WTC11 (cell line): ENCODE results near the gene ATP12A. TPM values are rescaled to one million over a fixed set of nuclear protein-coding genes. Genes with fewer than 3 reads are reported as not detected.

Experiments used
- ATAC-seq: fragments of 200-7000 bp; cut with Tn5 transposase; 2 replicates; pipeline ENCODE4 v1.10.0; 2021; ENCODE audit warnings: mild to moderate bottlenecking, moderate library complexity
- CTCF ChIA-PET: fragments of 300-600 bp; sonication (Branson Sonifier 250); formaldehyde crosslinking; loops from one replicate; lab custom pipeline; 2021; ENCODE audit warnings: antibody characterized with exemption; lab: Charles Lee
- POLR2A ChIA-PET: fragments of 350-600 bp; sonication (Branson Sonifier 250); formaldehyde crosslinking; loops from one replicate; lab custom pipeline; 2021; ENCODE audit warnings: antibody characterized with exemption; lab: Charles Lee
- DNase-seq: peaks from one replicate; pipeline ENCODE4 v3.0.0; 2021; ENCODE audit warnings: low spot score
- H3K27ac Mint-ChIP-seq: 2 replicates; pipeline ENCODE4 v1.8.0; 2021; ENCODE audit warnings: mixed read lengths
- H3K27me3 Mint-ChIP-seq: 2 replicates; pipeline ENCODE4 v1.8.0; 2021; ENCODE audit warnings: low read depth, mild to moderate bottlenecking, moderate library complexity, mixed read lengths
- H3K36me3 Mint-ChIP-seq: 2 replicates; pipeline ENCODE4 v1.8.0; 2021; ENCODE audit warnings: mixed read lengths
- H3K4me1 Mint-ChIP-seq: 2 replicates; pipeline ENCODE4 v1.8.0; 2022; ENCODE audit warnings: mixed read lengths
- H3K4me3 Mint-ChIP-seq: 2 replicates; pipeline ENCODE4 v1.8.0; 2021; ENCODE audit warnings: mild to moderate bottlenecking, moderate library complexity, mixed read lengths
- H3K9me3 Mint-ChIP-seq: 2 replicates; pipeline ENCODE4 v1.8.0; 2021; ENCODE audit warnings: mixed read lengths
- CREB1 ChIP-seq: sonication (generic); formaldehyde crosslinking; IDR thresholded peaks from 2 replicates; pipeline ENCODE4 v1.8.0; 2023; ENCODE audit warnings: mild to moderate bottlenecking, missing genetic modification reagents
- ESRRA ChIP-seq: sonication (generic); formaldehyde crosslinking; IDR thresholded peaks from 2 replicates; pipeline ENCODE4 v1.8.1; 2022; ENCODE audit warnings: mild to moderate bottlenecking, missing genetic modification reagents, borderline replicate concordance
- FOXK1 ChIP-seq: sonication (generic); formaldehyde crosslinking; IDR thresholded peaks from 2 replicates; pipeline ENCODE4 v1.8.0; 2022; ENCODE audit warnings: mild to moderate bottlenecking, moderate library complexity, missing genetic modification reagents
- FOXP1 ChIP-seq: sonication (generic); formaldehyde crosslinking; IDR thresholded peaks from 2 replicates; pipeline ENCODE4 v1.8.0; 2022; ENCODE audit warnings: missing genetic modification reagents, mild to moderate bottlenecking, moderate library complexity, borderline replicate concordance
- HMGA2 ChIP-seq: fragments of 250-450 bp; sonication (Bioruptor Pico); IDR thresholded peaks from 2 replicates; pipeline ENCODE4 v1.4.0; 2021; ENCODE audit warnings: mild to moderate bottlenecking, moderate library complexity
- NFATC4 ChIP-seq: fragments of 250-450 bp; sonication (Bioruptor Pico); IDR thresholded peaks from 2 replicates; pipeline ENCODE4 v1.9.0; 2021; ENCODE audit warnings: mild to moderate bottlenecking
- NR3C1 ChIP-seq: sonication (generic); formaldehyde crosslinking; conservative IDR thresholded peaks from 2 replicates; pipeline ENCODE4 v1.8.1; 2023; ENCODE audit warnings: low read depth, mild to moderate bottlenecking, missing genetic modification reagents
- SMAD4 ChIP-seq: sonication (generic); formaldehyde crosslinking; IDR thresholded peaks from 2 replicates; pipeline ENCODE4 v1.8.0; 2022; ENCODE audit warnings: mild to moderate bottlenecking, missing genetic modification reagents
- TEAD1 ChIP-seq: sonication (generic); formaldehyde crosslinking; IDR thresholded peaks from 2 replicates; pipeline ENCODE4 v1.8.0; 2022; ENCODE audit warnings: mild to moderate bottlenecking, missing genetic modification reagents
- ZNF396 ChIP-seq: fragments of 250-450 bp; sonication (Bioruptor Pico); IDR thresholded peaks from 2 replicates; pipeline ENCODE4 v1.8.0; 2021; ENCODE audit warnings: mild to moderate bottlenecking, moderate library complexity, borderline replicate concordance
- ZNF671 ChIP-seq: fragments of 250-450 bp; sonication (Bioruptor Pico); IDR thresholded peaks from 2 replicates; pipeline ENCODE4 v1.8.0; 2021; ENCODE audit warnings: mild to moderate bottlenecking
- total RNA-seq: library from RNA; stranded (reverse); gene quantifications from 3 replicates; pipeline ENCODE4 v1.2.3, GENCODE V29; 2021
- TF ChIP-seq, protein P1 (sequence below): sonication (generic); formaldehyde crosslinking; IDR thresholded peaks from 2 replicates; pipeline ENCODE4 v1.8.1; 2023; ENCODE audit warnings: mild to moderate bottlenecking, missing genetic modification reagents, moderate library complexity
- TF ChIP-seq, protein P2 (sequence below): sonication (generic); formaldehyde crosslinking; IDR thresholded peaks from 2 replicates; pipeline ENCODE4 v1.8.0; 2022; ENCODE audit warnings: mild to moderate bottlenecking, missing genetic modification reagents
- TF ChIP-seq, protein P3 (sequence below): fragments of 200-600 bp; IDR thresholded peaks from 2 replicates; pipeline ENCODE4 v1.8.0; 2022; ENCODE audit warnings: antibody characterized with exemption
- TF ChIP-seq, protein P4 (sequence below): sonication (generic); formaldehyde crosslinking; IDR thresholded peaks from 2 replicates; pipeline ENCODE4 v1.8.0; 2023; ENCODE audit warnings: missing genetic modification reagents, mild to moderate bottlenecking, borderline replicate concordance
- TF ChIP-seq, protein P5 (sequence below): sonication (generic); formaldehyde crosslinking; IDR thresholded peaks from 2 replicates; pipeline ENCODE4 v1.8.1; 2022; ENCODE audit warnings: low read depth, missing genetic modification reagents, borderline replicate concordance
- TF ChIP-seq, protein P6 (sequence below): sonication (generic); formaldehyde crosslinking; IDR thresholded peaks from 2 replicates; pipeline ENCODE4 v1.8.1; 2023; ENCODE audit warnings: mild to moderate bottlenecking, moderate library complexity, missing genetic modification reagents
- TF ChIP-seq, protein P7 (sequence below): sonication (generic); formaldehyde crosslinking; IDR thresholded peaks from 2 replicates; pipeline ENCODE4 v1.8.0; 2022; ENCODE audit warnings: mild to moderate bottlenecking, missing genetic modification reagents

ATP12A gene
- total RNA-seq, 1 experiment from 2014 or later = 1.4 TPM

DNA sequence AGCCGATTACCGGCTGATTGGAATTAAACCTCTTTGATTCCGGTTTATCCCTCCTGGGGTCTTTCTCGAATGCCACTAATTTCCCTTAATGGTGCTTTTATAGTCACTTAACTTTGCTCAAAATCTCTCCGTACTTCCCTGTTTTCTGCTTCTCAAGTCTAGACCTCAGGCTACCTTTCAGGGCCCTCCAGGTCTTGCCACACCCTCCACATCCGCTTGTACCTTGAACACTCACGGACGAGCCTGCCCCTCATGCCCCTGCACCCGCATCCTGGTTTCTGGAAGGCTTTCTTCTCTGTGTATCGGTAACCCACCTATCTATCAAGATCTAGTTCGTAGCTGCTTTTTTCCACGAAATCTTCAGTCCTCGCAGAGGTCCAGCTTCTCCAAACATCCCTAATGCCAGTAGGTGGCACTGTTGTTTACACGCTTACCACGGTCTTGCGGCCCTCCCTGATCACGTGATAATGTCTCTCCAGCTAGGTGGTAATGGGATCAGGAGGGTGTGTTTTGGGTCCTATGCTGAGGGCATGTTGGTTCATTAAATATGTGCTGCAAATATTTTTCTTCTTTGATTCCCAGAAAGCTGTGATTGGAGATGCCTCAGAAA lies 13.8 kb downstream of the ATP12A start:
- H3K4me3 Mint-ChIP-seq = peak overlapping the region; percentile 45
- POLR2A ChIA-PET = interaction anchor here (0.7 to 0.9 kb wide), 2 partner anchors 12 to 32 kb away, joined by 3 to 4 read pairs; no protein-coding TSS in a partner anchor
- ATAC-seq (peak; percentile 94), DNase-seq (peak; percentile 53)
- H3K4me1 Mint-ChIP-seq = peaks cover 7% of the 10 kb centered on the region
- TF ChIP-seq, protein P1, sequence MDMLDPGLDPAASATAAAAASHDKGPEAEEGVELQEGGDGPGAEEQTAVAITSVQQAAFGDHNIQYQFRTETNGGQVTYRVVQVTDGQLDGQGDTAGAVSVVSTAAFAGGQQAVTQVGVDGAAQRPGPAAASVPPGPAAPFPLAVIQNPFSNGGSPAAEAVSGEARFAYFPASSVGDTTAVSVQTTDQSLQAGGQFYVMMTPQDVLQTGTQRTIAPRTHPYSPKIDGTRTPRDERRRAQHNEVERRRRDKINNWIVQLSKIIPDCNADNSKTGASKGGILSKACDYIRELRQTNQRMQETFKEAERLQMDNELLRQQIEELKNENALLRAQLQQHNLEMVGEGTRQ = peak; percentile 93
- TF ChIP-seq HMGA2 (CRISPR knock-in tag) = no peak
- no peak for TF ChIP-seq TEAD1 (CRISPR knock-in tag)
- TF ChIP-seq FOXK1 (CRISPR knock-in tag) = 0 out of 2 replicates have a peak, but pooled peaks have one; percentile 41
- TF ChIP-seq, protein P2, sequence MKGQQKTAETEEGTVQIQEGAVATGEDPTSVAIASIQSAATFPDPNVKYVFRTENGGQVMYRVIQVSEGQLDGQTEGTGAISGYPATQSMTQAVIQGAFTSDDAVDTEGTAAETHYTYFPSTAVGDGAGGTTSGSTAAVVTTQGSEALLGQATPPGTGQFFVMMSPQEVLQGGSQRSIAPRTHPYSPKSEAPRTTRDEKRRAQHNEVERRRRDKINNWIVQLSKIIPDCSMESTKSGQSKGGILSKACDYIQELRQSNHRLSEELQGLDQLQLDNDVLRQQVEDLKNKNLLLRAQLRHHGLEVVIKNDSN (CRISPR knock-in tag) = peak; percentile 86
- TF ChIP-seq, protein P3, sequence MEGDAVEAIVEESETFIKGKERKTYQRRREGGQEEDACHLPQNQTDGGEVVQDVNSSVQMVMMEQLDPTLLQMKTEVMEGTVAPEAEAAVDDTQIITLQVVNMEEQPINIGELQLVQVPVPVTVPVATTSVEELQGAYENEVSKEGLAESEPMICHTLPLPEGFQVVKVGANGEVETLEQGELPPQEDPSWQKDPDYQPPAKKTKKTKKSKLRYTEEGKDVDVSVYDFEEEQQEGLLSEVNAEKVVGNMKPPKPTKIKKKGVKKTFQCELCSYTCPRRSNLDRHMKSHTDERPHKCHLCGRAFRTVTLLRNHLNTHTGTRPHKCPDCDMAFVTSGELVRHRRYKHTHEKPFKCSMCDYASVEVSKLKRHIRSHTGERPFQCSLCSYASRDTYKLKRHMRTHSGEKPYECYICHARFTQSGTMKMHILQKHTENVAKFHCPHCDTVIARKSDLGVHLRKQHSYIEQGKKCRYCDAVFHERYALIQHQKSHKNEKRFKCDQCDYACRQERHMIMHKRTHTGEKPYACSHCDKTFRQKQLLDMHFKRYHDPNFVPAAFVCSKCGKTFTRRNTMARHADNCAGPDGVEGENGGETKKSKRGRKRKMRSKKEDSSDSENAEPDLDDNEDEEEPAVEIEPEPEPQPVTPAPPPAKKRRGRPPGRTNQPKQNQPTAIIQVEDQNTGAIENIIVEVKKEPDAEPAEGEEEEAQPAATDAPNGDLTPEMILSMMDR = peak; percentile 53
- TF ChIP-seq FOXP1 (CRISPR knock-in tag) = no peak
- H3K27ac Mint-ChIP-seq = no peak overlapping the region
- peaks cover 4% of the 10 kb centered on the region; the same call in 1 of the 2 replicates for H3K27me3 Mint-ChIP-seq
- CTCF ChIA-PET = interaction anchor here (0.5 to 3.4 kb wide), 46 partner anchors 9 to 390 kb away, joined by 3 to 61 read pairs (median 5); partner anchors contain the start of gene ATP12A
- H3K9me3 Mint-ChIP-seq = no peaks in the 10 kb centered on the region
- no peaks in the 10 kb centered on the region for H3K36me3 Mint-ChIP-seq

DNA sequence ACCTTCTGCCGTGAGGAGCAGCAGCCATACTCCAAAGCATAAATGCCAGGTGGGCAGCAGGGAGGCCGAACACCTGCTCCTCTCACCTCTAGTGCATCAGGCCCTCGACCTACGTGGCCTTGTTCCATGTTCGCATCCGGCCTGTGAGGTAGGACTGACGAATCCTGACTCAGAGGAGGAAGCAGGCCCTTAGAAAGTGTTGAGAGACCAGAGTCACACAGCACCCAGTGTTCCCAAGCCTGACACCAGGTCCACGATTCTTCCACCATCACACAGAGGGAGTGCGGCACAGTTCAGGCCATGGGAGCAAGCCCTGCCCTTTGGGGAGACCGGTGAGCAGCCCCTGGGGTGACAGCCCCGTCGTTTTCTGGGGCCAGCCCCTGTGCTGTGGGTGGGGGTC lies 14.7 kb downstream of the ATP12A start:
- ChIA-PET CTCF (interaction anchor here (0.9 to 3.4 kb wide), 17 partner anchors 9 to 301 kb away, joined by 3 to 61 read pairs (median 12); partner anchors contain the start of gene ATP12A), POLR2A (no interaction called here)
- ATAC-seq = no peak
- no peak overlapping the region for H3K4me3 Mint-ChIP-seq
- no peaks in the 10 kb centered on the region for H3K36me3 Mint-ChIP-seq
- H3K27ac Mint-ChIP-seq = no peak overlapping the region
- DNase-seq = no peak
- H3K27me3 Mint-ChIP-seq = peaks cover 4% of the 10 kb centered on the region; the same call in 1 of the 2 replicates
- H3K4me1 Mint-ChIP-seq = peaks cover 7% of the 10 kb centered on the region
- H3K9me3 Mint-ChIP-seq = no peaks in the 10 kb centered on the region
- TF ChIP-seq, protein P4, sequence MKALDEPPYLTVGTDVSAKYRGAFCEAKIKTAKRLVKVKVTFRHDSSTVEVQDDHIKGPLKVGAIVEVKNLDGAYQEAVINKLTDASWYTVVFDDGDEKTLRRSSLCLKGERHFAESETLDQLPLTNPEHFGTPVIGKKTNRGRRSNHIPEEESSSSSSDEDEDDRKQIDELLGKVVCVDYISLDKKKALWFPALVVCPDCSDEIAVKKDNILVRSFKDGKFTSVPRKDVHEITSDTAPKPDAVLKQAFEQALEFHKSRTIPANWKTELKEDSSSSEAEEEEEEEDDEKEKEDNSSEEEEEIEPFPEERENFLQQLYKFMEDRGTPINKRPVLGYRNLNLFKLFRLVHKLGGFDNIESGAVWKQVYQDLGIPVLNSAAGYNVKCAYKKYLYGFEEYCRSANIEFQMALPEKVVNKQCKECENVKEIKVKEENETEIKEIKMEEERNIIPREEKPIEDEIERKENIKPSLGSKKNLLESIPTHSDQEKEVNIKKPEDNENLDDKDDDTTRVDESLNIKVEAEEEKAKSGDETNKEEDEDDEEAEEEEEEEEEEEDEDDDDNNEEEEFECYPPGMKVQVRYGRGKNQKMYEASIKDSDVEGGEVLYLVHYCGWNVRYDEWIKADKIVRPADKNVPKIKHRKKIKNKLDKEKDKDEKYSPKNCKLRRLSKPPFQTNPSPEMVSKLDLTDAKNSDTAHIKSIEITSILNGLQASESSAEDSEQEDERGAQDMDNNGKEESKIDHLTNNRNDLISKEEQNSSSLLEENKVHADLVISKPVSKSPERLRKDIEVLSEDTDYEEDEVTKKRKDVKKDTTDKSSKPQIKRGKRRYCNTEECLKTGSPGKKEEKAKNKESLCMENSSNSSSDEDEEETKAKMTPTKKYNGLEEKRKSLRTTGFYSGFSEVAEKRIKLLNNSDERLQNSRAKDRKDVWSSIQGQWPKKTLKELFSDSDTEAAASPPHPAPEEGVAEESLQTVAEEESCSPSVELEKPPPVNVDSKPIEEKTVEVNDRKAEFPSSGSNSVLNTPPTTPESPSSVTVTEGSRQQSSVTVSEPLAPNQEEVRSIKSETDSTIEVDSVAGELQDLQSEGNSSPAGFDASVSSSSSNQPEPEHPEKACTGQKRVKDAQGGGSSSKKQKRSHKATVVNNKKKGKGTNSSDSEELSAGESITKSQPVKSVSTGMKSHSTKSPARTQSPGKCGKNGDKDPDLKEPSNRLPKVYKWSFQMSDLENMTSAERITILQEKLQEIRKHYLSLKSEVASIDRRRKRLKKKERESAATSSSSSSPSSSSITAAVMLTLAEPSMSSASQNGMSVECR = no peak
- TF ChIP-seq NR3C1 (CRISPR knock-in tag) (no peak), NFATC4 (CRISPR knock-in tag) (no peak), ZNF396 (CRISPR knock-in tag) (no peak), ZNF671 (CRISPR knock-in tag) (no peak), ESRRA (CRISPR knock-in tag) (no peak), SMAD4 (CRISPR knock-in tag) (no peak), CREB1 (no peak)
- TF ChIP-seq, protein P2 (CRISPR knock-in tag) = no peak
- TF ChIP-seq, protein P5, sequence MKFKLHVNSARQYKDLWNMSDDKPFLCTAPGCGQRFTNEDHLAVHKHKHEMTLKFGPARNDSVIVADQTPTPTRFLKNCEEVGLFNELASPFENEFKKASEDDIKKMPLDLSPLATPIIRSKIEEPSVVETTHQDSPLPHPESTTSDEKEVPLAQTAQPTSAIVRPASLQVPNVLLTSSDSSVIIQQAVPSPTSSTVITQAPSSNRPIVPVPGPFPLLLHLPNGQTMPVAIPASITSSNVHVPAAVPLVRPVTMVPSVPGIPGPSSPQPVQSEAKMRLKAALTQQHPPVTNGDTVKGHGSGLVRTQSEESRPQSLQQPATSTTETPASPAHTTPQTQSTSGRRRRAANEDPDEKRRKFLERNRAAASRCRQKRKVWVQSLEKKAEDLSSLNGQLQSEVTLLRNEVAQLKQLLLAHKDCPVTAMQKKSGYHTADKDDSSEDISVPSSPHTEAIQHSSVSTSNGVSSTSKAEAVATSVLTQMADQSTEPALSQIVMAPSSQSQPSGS (CRISPR knock-in tag) = no peak
- TF ChIP-seq, protein P6, sequence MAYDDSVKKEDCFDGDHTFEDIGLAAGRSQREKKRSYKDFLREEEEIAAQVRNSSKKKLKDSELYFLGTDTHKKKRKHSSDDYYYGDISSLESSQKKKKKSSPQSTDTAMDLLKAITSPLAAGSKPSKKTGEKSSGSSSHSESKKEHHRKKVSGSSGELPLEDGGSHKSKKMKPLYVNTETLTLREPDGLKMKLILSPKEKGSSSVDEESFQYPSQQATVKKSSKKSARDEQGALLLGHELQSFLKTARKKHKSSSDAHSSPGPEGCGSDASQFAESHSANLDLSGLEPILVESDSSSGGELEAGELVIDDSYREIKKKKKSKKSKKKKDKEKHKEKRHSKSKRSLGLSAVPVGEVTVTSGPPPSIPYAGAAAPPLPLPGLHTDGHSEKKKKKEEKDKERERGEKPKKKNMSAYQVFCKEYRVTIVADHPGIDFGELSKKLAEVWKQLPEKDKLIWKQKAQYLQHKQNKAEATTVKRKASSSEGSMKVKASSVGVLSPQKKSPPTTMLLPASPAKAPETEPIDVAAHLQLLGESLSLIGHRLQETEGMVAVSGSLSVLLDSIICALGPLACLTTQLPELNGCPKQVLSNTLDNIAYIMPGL (CRISPR knock-in tag) = no peak
- TF ChIP-seq, protein P7, sequence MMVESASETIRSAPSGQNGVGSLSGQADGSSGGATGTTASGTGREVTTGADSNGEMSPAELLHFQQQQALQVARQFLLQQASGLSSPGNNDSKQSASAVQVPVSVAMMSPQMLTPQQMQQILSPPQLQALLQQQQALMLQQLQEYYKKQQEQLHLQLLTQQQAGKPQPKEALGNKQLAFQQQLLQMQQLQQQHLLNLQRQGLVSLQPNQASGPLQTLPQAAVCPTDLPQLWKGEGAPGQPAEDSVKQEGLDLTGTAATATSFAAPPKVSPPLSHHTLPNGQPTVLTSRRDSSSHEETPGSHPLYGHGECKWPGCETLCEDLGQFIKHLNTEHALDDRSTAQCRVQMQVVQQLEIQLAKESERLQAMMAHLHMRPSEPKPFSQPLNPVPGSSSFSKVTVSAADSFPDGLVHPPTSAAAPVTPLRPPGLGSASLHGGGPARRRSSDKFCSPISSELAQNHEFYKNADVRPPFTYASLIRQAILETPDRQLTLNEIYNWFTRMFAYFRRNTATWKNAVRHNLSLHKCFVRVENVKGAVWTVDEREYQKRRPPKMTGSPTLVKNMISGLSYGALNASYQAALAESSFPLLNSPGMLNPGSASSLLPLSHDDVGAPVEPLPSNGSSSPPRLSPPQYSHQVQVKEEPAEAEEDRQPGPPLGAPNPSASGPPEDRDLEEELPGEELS (CRISPR knock-in tag) = no peak
